Stimulated activated CD4-positive, alpha-beta T cell treated with anti-CD3 and anti-CD28 coated beads, Interleukin-12 subunit alpha, Interleukin-12 subunit beta, amount 100 ng/mL, for 4 hours (primary cell): ENCODE data around the gene SMC3.

Source experiments
- DNase-seq: peaks from one replicate; pipeline ENCODE4 v3.0.0-alpha.2; 2020

The SMC3 gene

DNA sequence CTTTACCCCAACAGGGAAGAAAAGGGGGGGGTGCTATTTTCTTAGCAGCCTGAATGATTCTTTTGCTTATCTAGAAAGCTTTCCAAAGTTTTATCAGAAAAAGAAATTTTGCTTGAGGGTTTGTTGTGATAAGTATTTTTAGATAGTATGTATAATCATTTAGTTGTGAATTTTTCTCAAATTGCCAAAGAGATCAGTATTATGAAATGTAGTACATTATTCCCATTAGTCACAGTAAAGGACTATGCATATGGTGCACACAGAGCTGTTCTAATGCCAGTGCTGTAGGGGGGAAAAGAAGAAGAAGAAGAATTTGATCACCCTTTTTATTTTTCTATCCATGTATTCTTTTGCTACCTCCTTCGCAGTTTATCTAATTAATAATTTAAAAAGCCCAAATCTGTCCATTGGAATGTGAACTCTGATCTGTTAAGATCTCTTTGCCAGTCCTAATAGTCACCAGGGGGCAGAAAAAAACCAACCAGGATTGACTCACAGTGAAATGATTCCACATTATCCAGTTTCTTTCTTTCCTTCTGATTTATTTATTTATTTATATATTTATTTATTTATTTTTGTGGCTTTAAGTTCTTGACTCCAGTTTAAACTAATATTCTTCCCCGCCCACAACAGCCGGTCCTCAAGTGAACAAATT, 81.3 kb downstream of the SMC3 start:
- DNase-seq, result no peak

DNA sequence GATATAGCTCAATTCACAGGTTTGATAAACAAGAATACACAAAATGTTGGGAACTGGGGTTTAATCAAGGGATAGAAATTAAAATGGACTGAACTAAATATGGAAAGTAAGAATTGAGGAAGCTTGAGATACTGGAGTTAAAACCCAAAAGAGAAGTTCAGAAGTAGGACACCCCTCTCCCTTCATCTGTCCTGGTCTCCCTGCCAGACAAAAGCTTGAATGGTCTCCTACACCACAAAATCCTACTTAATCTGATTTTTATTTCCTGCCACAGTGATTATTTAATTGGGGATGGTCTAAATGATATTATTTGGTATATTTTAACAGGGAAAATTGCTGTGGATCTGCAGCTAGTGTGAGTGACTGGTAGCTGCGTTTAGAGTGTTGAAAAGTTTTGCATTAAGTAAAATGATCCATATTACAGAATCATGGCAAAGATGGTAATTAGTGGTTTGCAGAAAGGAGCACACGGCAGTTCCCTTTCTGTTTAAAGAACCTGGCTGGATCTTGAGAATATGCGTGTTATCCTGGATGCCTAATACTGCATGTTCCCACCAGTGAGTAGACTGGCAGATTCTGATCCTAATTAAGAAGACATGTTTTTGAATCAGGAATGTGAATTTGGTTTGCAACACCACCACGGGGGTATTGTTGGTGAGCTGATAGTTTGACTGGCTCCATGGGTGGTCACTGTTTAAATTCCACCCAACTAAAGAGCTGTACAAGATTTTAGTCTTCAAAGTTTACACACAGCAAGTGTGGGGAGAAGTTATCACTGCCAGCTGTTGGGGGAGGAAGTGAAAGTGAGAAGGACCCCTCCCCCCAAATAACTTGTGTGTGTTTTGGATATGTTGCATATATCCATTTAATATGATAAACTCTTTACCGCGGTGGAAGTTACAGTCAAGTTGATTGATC, 82.1 kb downstream of the SMC3 start:
- no peak for DNase-seq

DNA sequence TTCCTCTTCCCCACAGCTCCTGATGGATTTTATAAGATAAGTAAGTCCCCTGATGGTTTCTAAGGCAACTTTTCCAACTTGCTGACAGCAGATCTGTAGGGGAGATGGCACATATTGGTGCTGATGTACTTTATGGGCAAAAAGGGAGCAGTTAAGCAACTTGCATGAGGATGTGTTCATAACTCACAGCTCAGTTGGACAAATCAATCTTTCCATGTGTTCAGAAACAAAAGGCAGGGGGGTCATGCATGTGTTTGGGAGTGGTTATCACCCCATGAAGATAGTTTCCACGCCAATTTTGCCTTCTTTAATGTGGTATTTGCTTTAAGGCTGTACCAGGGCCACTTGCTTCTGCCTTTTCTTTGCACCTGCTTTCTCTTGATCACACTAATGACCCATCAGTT, 82.8 kb downstream of the SMC3 start:
- DNase-seq, result no peak

DNA sequence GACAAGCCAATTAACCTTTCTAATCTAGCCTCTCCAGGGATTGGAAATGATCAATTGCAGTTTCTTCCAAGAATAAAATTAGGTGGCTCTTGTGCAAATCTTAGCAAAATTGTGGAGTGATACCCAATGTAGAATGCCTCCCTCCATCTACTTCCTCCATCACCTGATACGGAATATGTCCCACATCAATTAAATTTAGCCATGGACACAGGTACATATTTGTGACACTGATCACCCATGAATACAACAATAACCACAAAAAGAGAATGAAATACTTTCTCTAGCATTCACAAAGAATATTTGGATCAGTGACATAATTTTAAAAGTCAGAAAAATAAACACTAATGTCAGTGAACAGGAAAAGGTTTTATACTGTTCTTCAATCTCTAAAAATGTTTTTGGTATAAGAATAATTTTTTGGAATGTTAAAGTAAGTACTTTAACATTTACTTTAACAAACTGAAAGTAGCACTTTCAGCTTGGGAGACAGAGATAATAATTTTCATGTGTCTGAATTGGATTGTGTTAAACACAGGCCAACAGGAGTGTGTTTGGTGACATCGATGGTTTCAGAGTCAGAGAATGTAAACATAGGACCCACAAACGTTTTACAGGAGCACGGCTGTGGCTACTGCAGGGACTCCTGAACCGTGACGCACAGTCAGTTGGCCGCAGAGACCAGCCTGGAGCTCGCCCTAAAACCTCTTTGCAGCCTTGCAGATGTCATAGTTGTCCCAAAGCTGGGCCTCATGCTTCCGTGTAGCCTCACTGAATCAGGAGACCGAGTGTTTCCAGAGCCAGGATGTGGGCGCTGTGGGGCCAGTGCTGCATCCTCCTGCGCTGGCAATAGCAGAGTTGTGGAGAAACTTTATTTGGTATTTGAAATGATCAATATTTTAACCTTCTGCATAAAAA, 83.8 kb downstream of the SMC3 start:
- DNase-seq, result no peak

DNA sequence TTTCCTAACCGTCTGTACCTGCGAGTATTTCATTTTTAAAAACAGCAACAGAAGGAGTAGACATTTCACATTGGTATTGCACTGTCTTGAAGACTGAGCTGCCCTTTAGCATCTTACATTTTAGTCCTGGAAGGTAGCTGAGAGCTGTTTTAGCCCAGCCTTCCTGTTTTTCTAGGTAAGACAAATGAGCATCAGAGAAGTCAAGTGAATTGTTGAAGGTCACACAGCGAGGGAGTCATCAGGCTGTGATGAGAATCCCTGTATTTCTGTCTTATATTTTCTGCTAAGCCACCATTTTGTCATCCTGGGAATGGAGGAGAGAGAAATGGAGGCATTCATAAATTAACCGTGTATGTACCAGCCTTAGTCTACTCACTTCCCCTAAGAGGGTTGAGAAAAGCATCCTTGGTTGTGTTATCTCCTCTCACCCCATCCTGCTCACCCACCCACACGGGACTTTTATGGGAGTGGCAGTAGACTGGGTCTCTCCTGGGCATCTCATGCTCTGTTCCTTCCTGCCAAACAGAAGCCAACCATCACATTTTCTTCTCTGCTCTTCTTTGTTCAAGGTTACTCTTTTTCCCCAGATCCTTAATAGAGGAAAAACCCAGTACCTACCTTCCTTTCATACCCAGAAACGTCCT, 85.1 kb downstream of the SMC3 start:
- no peak for DNase-seq
